ENCODE measurements around the gene YARS1. TPM values are rescaled to one million over a fixed set of nuclear protein-coding genes. Genes with fewer than 3 reads are reported as not detected.

YARS1 gene
- total RNA-seq, 1 experiment from 2014 or later, result 180 TPM

- no peak overlapping the region for H3K4me3 ChIP-seq
- H3K9me2 ChIP-seq (ENCODE audit: insufficient read depth), result no peaks in the 10 kb centered on the region
- no peak overlapping the region for H3K27ac ChIP-seq
- no peak overlapping the region for H3K4me2 ChIP-seq
- H3K27me3 ChIP-seq (ENCODE audit: insufficient read depth, low read depth), result no peaks in the 10 kb centered on the region
- H2AFZ ChIP-seq, result no peak overlapping the region
- no TSS peak for BruUV-seq (replicated peaks)
- intact Hi-C loops (cut with micrococcal nuclease; ENCODE audit: unreplicated experiment), result no loop called here
- no peaks in the 10 kb centered on the region for H3K9me3 ChIP-seq (ENCODE audit: insufficient read depth, low read depth)
- H4K20me1 ChIP-seq (ENCODE audit: insufficient read depth), result no peaks in the 10 kb centered on the region
- no peak for DNase-seq
- ChIA-PET CTCF (no interaction called here), POLR2A (ENCODE audit: unreplicated experiment) (interaction anchor here (0.6 to 0.7 kb wide), 2 partner anchors 13 to 119 kb away, joined by 3 to 9 read pairs; no protein-coding TSS in a partner anchor)
- H3F3A ChIP-seq (ENCODE audit: insufficient read depth, low read depth), result peaks cover 27% of the 10 kb centered on the region; the same call in 1 of the 2 replicates
- H3K79me2 ChIP-seq (ENCODE audit: low read depth), result no peaks in the 10 kb centered on the region
- H3K4me1 ChIP-seq (replicated peaks; ENCODE audit: insufficient read depth), result peaks cover 20% of the 10 kb centered on the region
- H3K36me3 ChIP-seq (ENCODE audit: low read depth), result no peaks in the 10 kb centered on the region
- no peak for TF ChIP-seq EZH2 (IDR thresholded peaks at IDR 0.05; ENCODE audit: low read depth)
- TF ChIP-seq, protein P1, sequence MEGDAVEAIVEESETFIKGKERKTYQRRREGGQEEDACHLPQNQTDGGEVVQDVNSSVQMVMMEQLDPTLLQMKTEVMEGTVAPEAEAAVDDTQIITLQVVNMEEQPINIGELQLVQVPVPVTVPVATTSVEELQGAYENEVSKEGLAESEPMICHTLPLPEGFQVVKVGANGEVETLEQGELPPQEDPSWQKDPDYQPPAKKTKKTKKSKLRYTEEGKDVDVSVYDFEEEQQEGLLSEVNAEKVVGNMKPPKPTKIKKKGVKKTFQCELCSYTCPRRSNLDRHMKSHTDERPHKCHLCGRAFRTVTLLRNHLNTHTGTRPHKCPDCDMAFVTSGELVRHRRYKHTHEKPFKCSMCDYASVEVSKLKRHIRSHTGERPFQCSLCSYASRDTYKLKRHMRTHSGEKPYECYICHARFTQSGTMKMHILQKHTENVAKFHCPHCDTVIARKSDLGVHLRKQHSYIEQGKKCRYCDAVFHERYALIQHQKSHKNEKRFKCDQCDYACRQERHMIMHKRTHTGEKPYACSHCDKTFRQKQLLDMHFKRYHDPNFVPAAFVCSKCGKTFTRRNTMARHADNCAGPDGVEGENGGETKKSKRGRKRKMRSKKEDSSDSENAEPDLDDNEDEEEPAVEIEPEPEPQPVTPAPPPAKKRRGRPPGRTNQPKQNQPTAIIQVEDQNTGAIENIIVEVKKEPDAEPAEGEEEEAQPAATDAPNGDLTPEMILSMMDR (conservative IDR thresholded peaks at IDR 0.05), result no peak
Measured at GRCh38 chr1:32727876-32728275, 89.3 kb downstream of the YARS1 start.

DNA sequence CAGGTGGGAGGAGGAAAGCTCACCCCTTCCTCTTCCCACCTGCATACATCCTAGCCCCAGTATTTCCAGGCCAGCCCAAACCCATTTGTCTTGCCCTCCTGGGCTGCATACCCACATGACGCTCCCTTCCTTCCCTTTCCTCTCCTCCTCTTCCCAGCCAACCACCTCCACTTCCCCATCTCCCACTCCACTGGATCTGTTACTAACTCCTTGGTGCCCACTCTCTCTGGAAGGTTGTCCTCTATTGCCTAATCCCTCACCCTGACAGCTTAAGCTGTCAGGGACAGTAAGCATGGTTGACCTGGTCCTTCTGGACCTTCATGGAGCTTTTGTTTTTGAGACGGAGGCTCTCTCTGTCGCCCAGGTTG lies 91.6 kb downstream of the YARS1 start:
- Histone ChIP-seq H3K4me2 (peak overlapping the region; percentile 44), H3K4me3 (no peak overlapping the region), H3F3A (ENCODE audit: insufficient read depth, low read depth) (peaks cover 15% of the 10 kb centered on the region; the same call in 1 of the 2 replicates), H2AFZ (no peak overlapping the region), H4K20me1 (ENCODE audit: insufficient read depth) (no peaks in the 10 kb centered on the region), H3K9me2 (ENCODE audit: insufficient read depth) (no peaks in the 10 kb centered on the region), H3K27ac (peak overlapping the region; percentile 50), H3K9me3 (ENCODE audit: insufficient read depth, low read depth) (no peaks in the 10 kb centered on the region), H3K27me3 (ENCODE audit: insufficient read depth, low read depth) (no peaks in the 10 kb centered on the region), H3K4me1 (replicated peaks; ENCODE audit: insufficient read depth) (peaks cover 20% of the 10 kb centered on the region), H3K79me2 (ENCODE audit: low read depth) (no peaks in the 10 kb centered on the region), H3K36me3 (ENCODE audit: low read depth) (no peaks in the 10 kb centered on the region)
- no peak for DNase-seq
- CTCF ChIA-PET, result interaction anchor here (0.5 to 1.5 kb wide), 4 partner anchors 9 to 331 kb away, joined by 3 to 5 read pairs (median 4); no protein-coding TSS in a partner anchor
- BruUV-seq (replicated peaks), result TSS peak; percentile 86
- POLR2A ChIA-PET (ENCODE audit: unreplicated experiment), result interaction anchor here (0.7 kb wide), 1 partner anchor 72 kb away, joined by 3 read pairs; no protein-coding TSS in a partner anchor
- intact Hi-C loops (cut with micrococcal nuclease; ENCODE audit: unreplicated experiment), result no loop called here
- no peak for TF ChIP-seq EZH2 (IDR thresholded peaks at IDR 0.05; ENCODE audit: low read depth)
- TF ChIP-seq, protein P1 (conservative IDR thresholded peaks at IDR 0.05), result no peak

Other genes starting within 250 kb of the YARS1 start
- 36.0 and 42.7 TPM in 2 replicates for gene ZBTB8OS, start 166.8 kb downstream of the YARS1 start, total RNA-seq (2021)
- 185 and 206 TPM in 2 replicates for gene RBBP4, start 166.2 kb downstream of the YARS1 start, total RNA-seq (2021)
- 2.1 and 2.8 TPM in 2 replicates for gene SYNC, start 114.6 kb downstream of the YARS1 start, total RNA-seq (2021)
- 42.4 and 47.0 TPM in 2 replicates for gene S100PBP, start 295 bp upstream of the YARS1 start, total RNA-seq (2021)
- not detected in 2 replicates for gene FNDC5, start 53.6 kb upstream of the YARS1 start, total RNA-seq (2021)
- gene HPCA, start 69.1 kb upstream of the YARS1 start, total RNA-seq (2021), result not detected in 2 replicates
- gene TMEM54, start 84.0 kb upstream of the YARS1 start, total RNA-seq (2021), result 102 and 132 TPM in 2 replicates
- 25.4 and 25.5 TPM in 2 replicates for gene RNF19B, start 147.5 kb upstream of the YARS1 start, total RNA-seq (2021)
- 191 and 232 TPM in 2 replicates for gene AK2, start 219.5 kb upstream of the YARS1 start, total RNA-seq (2021)

All from PC-9 (cell line).